Neural progenitor cell (in vitro differentiated cells): Measurements from ENCODE around the gene ACSL4.

Experiments used
- CTCF ChIP-seq: fragments of 200-600 bp; sonication (generic); IDR thresholded peaks from 2 replicates; pipeline ENCODE4 v1.5.1; 2017; ENCODE audit warnings: antibody characterized with exemption, mild to moderate bottlenecking
- EZH2 ChIP-seq: fragments of 200-600 bp; sonication (generic); IDR thresholded peaks from 2 replicates; pipeline ENCODE4 v1.6.1; 2017; ENCODE audit warnings: antibody characterized with exemption, mild to moderate bottlenecking, moderate library complexity

- no peak for TF ChIP-seq CTCF
- TF ChIP-seq EZH2: no peak
Observed at GRCh38 chrX:109776986-109777385, 43.9 kb upstream of the ACSL4 start.
